ENCODE results near the gene TBRG4. TPM values are rescaled to one million over a fixed set of nuclear protein-coding genes. Genes with fewer than 3 reads are reported as not detected.

Gene TBRG4
- total and polyA plus RNA-seq, 9 donors: 28.6 to 67.5 (median 49.9) TPM

- no peaks in the 10 kb centered on the region for H3K36me3 ChIP-seq
- WGBS, 3 donors: 44 to 56% (median 55%) methylated on average over 7 of the region's 7 CpGs
- no peak for DNase-seq
- no peak overlapping the region for H3K27ac ChIP-seq
- H3K27me3 ChIP-seq: no peaks in the 10 kb centered on the region
- intact Hi-C loops (cut with DNase I): no loop called here
- peaks cover 6% of the 10 kb centered on the region for H3K4me1 ChIP-seq (ENCODE audit: insufficient read depth)
- no peaks in the 10 kb centered on the region for H3K9me3 ChIP-seq
- TF ChIP-seq EP300 (IDR thresholded peaks at IDR 0.05) (no peak), POLR2A (IDR thresholded peaks at IDR 0.05) (no peak)
- TF ChIP-seq, protein P1, sequence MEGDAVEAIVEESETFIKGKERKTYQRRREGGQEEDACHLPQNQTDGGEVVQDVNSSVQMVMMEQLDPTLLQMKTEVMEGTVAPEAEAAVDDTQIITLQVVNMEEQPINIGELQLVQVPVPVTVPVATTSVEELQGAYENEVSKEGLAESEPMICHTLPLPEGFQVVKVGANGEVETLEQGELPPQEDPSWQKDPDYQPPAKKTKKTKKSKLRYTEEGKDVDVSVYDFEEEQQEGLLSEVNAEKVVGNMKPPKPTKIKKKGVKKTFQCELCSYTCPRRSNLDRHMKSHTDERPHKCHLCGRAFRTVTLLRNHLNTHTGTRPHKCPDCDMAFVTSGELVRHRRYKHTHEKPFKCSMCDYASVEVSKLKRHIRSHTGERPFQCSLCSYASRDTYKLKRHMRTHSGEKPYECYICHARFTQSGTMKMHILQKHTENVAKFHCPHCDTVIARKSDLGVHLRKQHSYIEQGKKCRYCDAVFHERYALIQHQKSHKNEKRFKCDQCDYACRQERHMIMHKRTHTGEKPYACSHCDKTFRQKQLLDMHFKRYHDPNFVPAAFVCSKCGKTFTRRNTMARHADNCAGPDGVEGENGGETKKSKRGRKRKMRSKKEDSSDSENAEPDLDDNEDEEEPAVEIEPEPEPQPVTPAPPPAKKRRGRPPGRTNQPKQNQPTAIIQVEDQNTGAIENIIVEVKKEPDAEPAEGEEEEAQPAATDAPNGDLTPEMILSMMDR (IDR thresholded peaks at IDR 0.05): no peak
- H3K4me3 ChIP-seq: no peak overlapping the region
Measured at GRCh38 chr7:45092100-45092930, 19.2 kb downstream of the TBRG4 start.

- H3K9me3 ChIP-seq: no peaks in the 10 kb centered on the region
- H3K4me1 ChIP-seq (ENCODE audit: insufficient read depth): peaks cover 6% of the 10 kb centered on the region
- intact Hi-C loops (cut with DNase I): no loop called here
- WGBS, 3 donors: 3 to 4% (median 4%) methylated on average over 20 to 22 of the region's 22 CpGs
- peak; percentile 67 to 79 (median 78) for DNase-seq
- no peaks in the 10 kb centered on the region for H3K27me3 ChIP-seq
- H3K36me3 ChIP-seq: no peaks in the 10 kb centered on the region
- no peak for TF ChIP-seq POLR2A (IDR thresholded peaks at IDR 0.05)
- TF ChIP-seq, protein P1 (IDR thresholded peaks at IDR 0.05): no peak
- no peak for TF ChIP-seq EP300 (IDR thresholded peaks at IDR 0.05)
- peak overlapping the region; percentile 51 for H3K4me3 ChIP-seq
- peak overlapping the region in 1 of 2 donors; percentile 88 for H3K27ac ChIP-seq
Measured at GRCh38 chr7:45089341-45089891, 22.1 kb downstream of the TBRG4 start.

DNA sequence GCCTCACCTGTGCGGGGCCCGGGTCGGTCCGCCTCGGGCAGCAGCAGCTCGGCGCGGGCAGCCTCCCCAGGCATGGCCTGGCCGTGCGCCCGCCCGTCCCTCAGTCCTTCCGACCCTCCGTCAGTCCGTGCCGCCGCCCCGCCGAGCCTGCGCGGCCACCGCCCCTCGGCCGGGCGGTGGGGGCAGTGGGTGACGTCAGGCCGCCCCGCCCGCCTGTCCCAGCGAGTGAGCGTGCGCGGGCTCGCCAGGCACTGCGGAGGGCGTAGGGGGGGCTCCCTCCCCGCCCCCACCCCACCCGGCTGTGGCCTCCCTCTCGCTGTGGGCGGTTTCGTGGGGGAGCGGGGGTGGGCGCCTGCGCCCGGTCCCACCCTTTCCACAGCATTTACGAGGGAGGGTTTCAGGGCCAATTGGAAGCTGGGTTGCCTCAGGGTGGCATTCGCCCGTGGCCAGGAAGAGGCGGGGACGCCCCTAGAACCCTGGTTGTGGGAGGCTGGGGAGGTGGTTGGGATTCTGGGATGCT lies 22.6 kb downstream of the TBRG4 start, which contains the start of gene NACAD:
Gene NACAD (minus strand): TSS at position 149 of the 520 bp plus-strand sequence. CDS start 75 bp downstream, at position 74.
- intact Hi-C loops (cut with DNase I): no loop called here
- Histone ChIP-seq H3K4me3 (peak within 1 kb of the TSS; percentile 51), H3K36me3 (no peaks in the 10 kb centered on the region), H3K27ac (peak within 1 kb of the TSS; percentile 70 to 88), H3K4me1 (ENCODE audit: insufficient read depth) (peaks cover 6% of the 10 kb centered on the region), H3K27me3 (no peaks in the 10 kb centered on the region), H3K9me3 (no peaks in the 10 kb centered on the region)
- DNase-seq: peak; percentile 71 to 83 (median 79)
- 0 to 1% (median 0%) methylated on average over 10 to 50 of the region's 50 CpGs for WGBS, 3 donors
- TF ChIP-seq POLR2A (IDR thresholded peaks at IDR 0.05) (peak; percentile 39), EP300 (IDR thresholded peaks at IDR 0.05) (no peak)
- TF ChIP-seq, protein P1 (IDR thresholded peaks at IDR 0.05): no peak

DNA sequence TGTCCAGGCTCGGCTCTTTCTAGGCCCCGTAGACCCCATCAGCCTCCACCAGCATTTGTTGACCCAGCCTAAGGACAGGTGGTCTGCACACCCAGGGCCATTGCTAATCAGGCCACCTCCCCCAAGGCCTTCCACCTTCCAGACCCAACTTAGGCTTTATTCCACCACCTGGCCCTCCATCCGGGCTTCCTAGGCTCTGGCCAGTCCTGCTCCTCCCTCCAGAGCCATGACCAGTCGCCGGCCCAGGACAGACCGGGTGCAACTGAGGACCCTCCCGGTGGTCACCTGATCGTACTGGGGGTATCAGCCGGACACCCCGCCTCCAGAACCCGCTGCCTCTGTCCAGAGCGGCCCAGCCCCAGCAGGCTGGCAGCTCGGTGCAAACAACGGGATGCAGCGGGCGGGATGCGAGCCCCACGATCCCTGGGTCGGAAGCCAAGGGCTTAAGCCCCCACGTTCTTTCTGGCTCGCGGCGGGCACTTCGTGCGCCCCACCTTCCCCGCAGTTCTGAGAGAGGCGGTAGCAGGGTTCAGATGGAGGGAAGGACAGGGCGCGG lies 23.3 kb downstream of the TBRG4 start:
- 14 to 16% (median 15%) methylated on average over 16 to 29 of the region's 29 CpGs for WGBS, 3 donors
- TF ChIP-seq POLR2A (IDR thresholded peaks at IDR 0.05) (no peak), EP300 (IDR thresholded peaks at IDR 0.05) (no peak)
- intact Hi-C loops (cut with DNase I): no loop called here
- H3K27me3 ChIP-seq: no peaks in the 10 kb centered on the region
- H3K9me3 ChIP-seq: no peaks in the 10 kb centered on the region
- H3K4me1 ChIP-seq (ENCODE audit: insufficient read depth): peaks cover 6% of the 10 kb centered on the region
- peak overlapping the region; percentile 51 for H3K4me3 ChIP-seq
- H3K36me3 ChIP-seq: no peaks in the 10 kb centered on the region
- peak in 3 of 5 donors; percentile 33 to 56 (median 52) for DNase-seq
- H3K27ac ChIP-seq: peak overlapping the region; percentile 70 to 88

Data from ovary (tissue), 9 donors.